ENCODE results near the gene IKBKE. TPM values are rescaled to one million over a fixed set of nuclear protein-coding genes. Genes with fewer than 3 reads are reported as not detected.

The IKBKE gene
- total and polyA plus RNA-seq, 11 donors: 0.27 to 10.8 (median 1.1) TPM

DNA sequence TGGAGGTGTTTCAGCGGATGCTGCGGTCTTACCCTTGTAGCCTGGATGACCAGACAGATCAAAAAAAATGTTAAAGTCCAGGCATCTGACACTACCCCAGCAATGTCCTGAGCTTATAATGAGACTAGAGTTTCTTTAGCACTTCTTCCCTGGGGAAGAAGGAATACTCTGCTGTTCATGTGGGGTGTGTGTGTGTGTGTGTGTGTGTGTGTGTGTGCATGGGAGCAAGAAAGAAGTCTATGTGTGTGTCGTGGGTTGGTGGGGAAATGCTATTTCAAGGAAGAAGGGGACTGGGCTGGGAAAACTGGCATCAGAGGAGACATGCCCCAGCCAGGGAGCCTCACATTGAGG is 34.1 kb downstream of the IKBKE start:
- peaks cover 0 to 23% (median 0%) of the 10 kb centered on the region in 9 donors for H3K27me3 ChIP-seq
- H3K36me3 ChIP-seq: no peaks in the 10 kb centered on the region
- peaks cover 0 to 71% (median 34%) of the 10 kb centered on the region in 12 donors for H3K4me1 ChIP-seq
- peak overlapping the region in 2 of 12 donors; percentile 33 to 60 for H3K27ac ChIP-seq
- WGBS, 4 donors: 33 to 54% (median 42%) methylated on average over 3 of the region's 3 CpGs
- DNase-seq: no peak
- no peak for ATAC-seq
- no peaks in the 10 kb centered on the region for H3K9me3 ChIP-seq
- TF ChIP-seq POLR2A (IDR thresholded peaks at IDR 0.05): no peak
- no peak for TF ChIP-seq CTCF (IDR thresholded peaks at IDR 0.05)
- intact Hi-C loops (cut with DNase I): no loop called here
- no peak overlapping the region for H3K4me3 ChIP-seq

DNA sequence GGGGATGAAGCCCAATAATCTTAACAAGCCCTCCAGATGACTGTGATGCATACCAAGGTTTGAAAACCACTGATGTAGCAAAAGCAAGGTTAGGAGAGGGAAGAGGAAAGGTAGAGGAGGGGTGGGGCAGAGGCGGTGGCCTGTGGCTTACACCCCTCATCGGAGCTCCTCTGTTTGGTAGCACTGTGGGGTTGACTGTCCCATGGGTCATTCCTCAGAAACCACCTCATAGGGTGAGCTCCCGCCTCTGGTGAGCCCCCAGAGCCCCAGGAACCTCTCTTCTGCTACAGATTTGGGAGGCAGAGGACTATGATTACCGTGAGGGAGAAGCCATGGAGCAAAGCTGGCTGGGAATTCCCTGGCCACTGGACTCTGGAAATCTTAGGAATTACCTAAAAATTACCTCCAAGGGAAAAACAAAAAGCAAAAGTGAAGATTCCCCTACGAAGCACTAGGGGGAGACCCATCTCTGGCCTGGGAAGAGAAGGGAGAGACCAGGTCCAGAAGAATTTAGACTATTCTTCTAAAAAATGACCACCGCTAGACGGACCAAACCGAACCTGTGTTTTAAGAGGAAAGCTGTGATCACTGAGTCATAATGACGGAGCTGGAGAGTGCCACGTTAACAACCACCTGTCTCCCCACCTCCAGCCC is 35.6 kb downstream of the IKBKE start:
- peak in 1 of 5 donors; percentile 5 for DNase-seq

GRCh38 chr1:206506405-206507283 is 36.4 kb downstream of the IKBKE start:
- intact Hi-C loops (cut with DNase I): loop anchor here in 2 of 10 donors (5.0 kb wide), 1 partner anchor 36 kb away; no protein-coding TSS in a partner anchor
- Histone ChIP-seq H3K27ac (peak overlapping the region in 3 of 12 donors; percentile 18 to 45 (median 34)), H3K27me3 (peaks cover 0 to 32% (median 0%) of the 10 kb centered on the region in 9 donors), H3K4me1 (peaks cover 0 to 74% (median 29%) of the 10 kb centered on the region in 12 donors), H3K9me3 (no peaks in the 10 kb centered on the region), H3K36me3 (no peaks in the 10 kb centered on the region), H3K4me3 (peak overlapping the region; percentile 49 to 81 (median 66))
- WGBS, 4 donors: 17 to 21% (median 17%) methylated on average over 37 to 48 of the region's 48 CpGs
- ATAC-seq (peak; percentile 11 to 30 (median 16)), DNase-seq (peak in 1 of 5 donors; percentile 6)
- TF ChIP-seq CTCF (IDR thresholded peaks at IDR 0.05) (no peak), POLR2A (IDR thresholded peaks at IDR 0.05) (no peak)

More for the DNA sequence above, 35.6 kb downstream of the IKBKE start:
- ATAC-seq: no peak
- Histone ChIP-seq H3K4me1 (peaks cover 0 to 73% (median 33%) of the 10 kb centered on the region in 12 donors), H3K27me3 (peaks cover 0 to 32% (median 0%) of the 10 kb centered on the region in 9 donors), H3K9me3 (no peaks in the 10 kb centered on the region), H3K36me3 (no peaks in the 10 kb centered on the region), H3K27ac (no peak overlapping the region), H3K4me3 (no peak overlapping the region)
- 81 to 90% (median 88%) methylated on average over 10 of the region's 10 CpGs for WGBS, 4 donors
- no peak for TF ChIP-seq POLR2A (IDR thresholded peaks at IDR 0.05)
- TF ChIP-seq CTCF (IDR thresholded peaks at IDR 0.05): peak in 7 of 12 donors; percentile 13 to 47 (median 32)
- intact Hi-C loops (cut with DNase I): loop anchor here in 2 of 10 donors (5.0 kb wide), 1 partner anchor 36 kb away; no protein-coding TSS in a partner anchor

All from heart left ventricle (tissue), 16 donors.